ENCODE measurements around the gene SLC6A5. TPM values are rescaled to one million over a fixed set of nuclear protein-coding genes. Genes with fewer than 3 reads are reported as not detected.
A peak's percentile ranks its signal among the peaks of the same experiment; 100 is the strongest.

The SLC6A5 gene
- total RNA-seq, 1 experiment from 2014 or later = not detected

DNA sequence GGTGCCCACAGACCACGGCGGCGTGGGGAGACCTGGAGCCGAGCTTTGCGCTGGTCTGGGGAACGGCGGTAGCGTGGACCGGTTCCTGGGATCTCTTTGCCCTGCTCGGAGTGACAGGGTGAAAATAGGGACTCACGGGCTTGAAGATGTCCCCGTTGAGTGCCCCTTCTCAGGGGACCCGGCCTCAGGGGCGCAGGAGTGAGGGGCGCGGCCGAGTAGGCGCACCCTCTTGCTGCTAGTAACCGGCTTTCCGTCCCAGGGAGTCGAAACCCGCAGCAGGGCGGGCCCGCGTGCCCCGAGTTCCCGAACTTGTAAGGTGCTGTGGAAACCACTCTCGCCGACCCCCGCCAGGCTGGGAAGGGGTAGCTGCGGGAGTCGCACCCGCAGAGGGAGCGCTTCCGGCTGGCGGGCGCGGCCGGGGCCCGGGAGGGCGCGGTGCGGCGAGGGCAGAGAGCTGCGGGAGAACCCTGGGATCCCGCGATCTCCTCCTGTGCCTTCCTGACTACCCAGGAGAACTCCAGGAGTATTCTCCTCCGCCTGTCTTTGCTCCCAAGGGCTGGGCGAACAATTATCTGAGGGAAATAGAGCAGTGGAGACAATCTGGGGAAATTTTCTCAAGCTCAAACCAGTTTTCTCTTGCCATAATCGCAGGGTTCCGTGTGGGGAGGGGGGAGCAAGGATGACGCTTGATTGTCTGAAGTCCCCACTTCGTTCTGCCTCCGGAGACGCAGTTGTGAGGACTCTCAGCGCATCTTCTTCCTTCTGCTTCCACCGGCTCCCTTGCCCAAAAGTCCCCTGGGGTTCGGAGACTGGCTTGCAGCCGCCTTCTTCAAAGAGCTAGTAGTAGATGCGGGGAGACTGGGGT lies 70.6 kb downstream of the SLC6A5 start:
- H3K27ac ChIP-seq (ENCODE audit: low read length) = no peak overlapping the region
- no peak for DNase-seq
- H3K9ac ChIP-seq (ENCODE audit: low read length) = no peak overlapping the region
- no peak overlapping the region for H2AFZ ChIP-seq (ENCODE audit: low read length)
- no peaks in the 10 kb centered on the region for H3K79me2 ChIP-seq (ENCODE audit: low read length)
- no peaks in the 10 kb centered on the region for H3K9me2 ChIP-seq (replicated peaks; ENCODE audit: insufficient read depth, low read length)
- H4K20me1 ChIP-seq (ENCODE audit: insufficient read depth, low read depth, low read length) = no peaks in the 10 kb centered on the region
- no peaks in the 10 kb centered on the region for H3K9me3 ChIP-seq (ENCODE audit: low read length)
- H3K27me3 ChIP-seq (ENCODE audit: low read length) = no peaks in the 10 kb centered on the region
- no peak overlapping the region for H3K4me3 ChIP-seq (ENCODE audit: low read length)
- H3K4me1 ChIP-seq (ENCODE audit: low read length) = no peaks in the 10 kb centered on the region
- no peaks in the 10 kb centered on the region for H3K36me3 ChIP-seq (ENCODE audit: insufficient read depth, low read length)
- H3K4me2 ChIP-seq (ENCODE audit: low read depth, low read length, poor library complexity, severe bottlenecking) = no peak overlapping the region

DNA sequence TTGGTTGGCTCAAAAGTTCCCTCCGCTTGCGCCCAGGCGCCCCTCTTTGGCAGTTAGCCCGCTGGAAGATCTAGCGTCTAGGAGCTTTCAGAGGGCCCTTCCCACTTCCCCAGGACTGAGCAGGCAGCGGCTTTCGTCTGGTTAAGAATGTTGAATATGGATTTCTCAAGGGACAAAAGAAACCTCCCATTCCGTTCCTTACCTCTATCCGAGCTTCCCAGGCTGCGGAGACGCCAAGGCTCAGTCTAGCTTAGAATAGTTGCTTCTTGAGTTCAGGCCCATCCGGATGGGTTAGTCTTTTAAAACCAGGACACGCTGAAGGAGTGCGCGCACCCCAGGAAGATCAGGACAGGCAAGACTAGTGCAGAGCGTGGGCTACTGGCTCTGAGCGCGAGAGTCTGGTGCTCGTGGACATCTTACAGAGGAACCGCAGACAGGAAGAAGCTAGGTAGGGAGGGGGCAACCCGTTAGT lies 71.6 kb downstream of the SLC6A5 start:
- no peaks in the 10 kb centered on the region for H3K4me1 ChIP-seq (ENCODE audit: low read length)
- no peak overlapping the region for H3K4me3 ChIP-seq (ENCODE audit: low read length)
- no peak for DNase-seq
- H3K27ac ChIP-seq (ENCODE audit: low read length) = no peak overlapping the region
- no peak overlapping the region for H3K4me2 ChIP-seq (ENCODE audit: low read depth, low read length, poor library complexity, severe bottlenecking)
- H3K9ac ChIP-seq (ENCODE audit: low read length) = no peak overlapping the region
- no peaks in the 10 kb centered on the region for H3K36me3 ChIP-seq (ENCODE audit: insufficient read depth, low read length)
- no peak overlapping the region for H2AFZ ChIP-seq (ENCODE audit: low read length)
- no peaks in the 10 kb centered on the region for H3K27me3 ChIP-seq (ENCODE audit: low read length)
- no peaks in the 10 kb centered on the region for H3K9me2 ChIP-seq (replicated peaks; ENCODE audit: insufficient read depth, low read length)
- H4K20me1 ChIP-seq (ENCODE audit: insufficient read depth, low read depth, low read length) = no peaks in the 10 kb centered on the region
- H3K9me3 ChIP-seq (ENCODE audit: low read length) = no peaks in the 10 kb centered on the region
- no peaks in the 10 kb centered on the region for H3K79me2 ChIP-seq (ENCODE audit: low read length)

- no peak overlapping the region for H3K9ac ChIP-seq (ENCODE audit: low read length)
- no peaks in the 10 kb centered on the region for H3K9me2 ChIP-seq (replicated peaks; ENCODE audit: insufficient read depth, low read length)
- no peak overlapping the region for H2AFZ ChIP-seq (ENCODE audit: low read length)
- H3K4me2 ChIP-seq (ENCODE audit: low read depth, low read length, poor library complexity, severe bottlenecking) = no peak overlapping the region
- H3K79me2 ChIP-seq (ENCODE audit: low read length) = no peaks in the 10 kb centered on the region
- no peaks in the 10 kb centered on the region for H3K36me3 ChIP-seq (ENCODE audit: insufficient read depth, low read length)
- H3K9me3 ChIP-seq (ENCODE audit: low read length) = no peaks in the 10 kb centered on the region
- no peaks in the 10 kb centered on the region for H4K20me1 ChIP-seq (ENCODE audit: insufficient read depth, low read depth, low read length)
- no peak overlapping the region for H3K4me3 ChIP-seq (ENCODE audit: low read length)
- no peak for DNase-seq
- H3K27ac ChIP-seq (ENCODE audit: low read length) = no peak overlapping the region
- no peaks in the 10 kb centered on the region for H3K27me3 ChIP-seq (ENCODE audit: low read length)
- no peaks in the 10 kb centered on the region for H3K4me1 ChIP-seq (ENCODE audit: low read length)
These were observed 72.6 kb downstream of the SLC6A5 start for GRCh38 chr11:20671856-20672546.

- Histone ChIP-seq H3K4me3 (ENCODE audit: low read length) (no peak overlapping the region), H4K20me1 (ENCODE audit: insufficient read depth, low read depth, low read length) (no peaks in the 10 kb centered on the region), H3K9me3 (ENCODE audit: low read length) (no peaks in the 10 kb centered on the region), H3K79me2 (ENCODE audit: low read length) (no peaks in the 10 kb centered on the region), H3K9me2 (replicated peaks; ENCODE audit: insufficient read depth, low read length) (no peaks in the 10 kb centered on the region), H3K9ac (ENCODE audit: low read length) (no peak overlapping the region), H2AFZ (ENCODE audit: low read length) (no peak overlapping the region), H3K4me2 (ENCODE audit: low read depth, low read length, poor library complexity, severe bottlenecking) (no peak overlapping the region), H3K27me3 (ENCODE audit: low read length) (no peaks in the 10 kb centered on the region), H3K27ac (ENCODE audit: low read length) (no peak overlapping the region), H3K36me3 (ENCODE audit: insufficient read depth, low read length) (no peaks in the 10 kb centered on the region), H3K4me1 (ENCODE audit: low read length) (no peaks in the 10 kb centered on the region)
- DNase-seq = peak; percentile 63
These were observed 73.2 kb downstream of the SLC6A5 start for GRCh38 chr11:20672575-20672974.

GRCh38 chr11:20676658-20677057 lies 77.2 kb downstream of the SLC6A5 start:
- H3K9me3 ChIP-seq (ENCODE audit: low read length) = no peaks in the 10 kb centered on the region
- no peaks in the 10 kb centered on the region for H3K4me1 ChIP-seq (ENCODE audit: low read length)
- H3K36me3 ChIP-seq (ENCODE audit: insufficient read depth, low read length) = no peaks in the 10 kb centered on the region
- H2AFZ ChIP-seq (ENCODE audit: low read length) = no peak overlapping the region
- no peak overlapping the region for H3K27ac ChIP-seq (ENCODE audit: low read length)
- no peak for DNase-seq
- H3K9me2 ChIP-seq (replicated peaks; ENCODE audit: insufficient read depth, low read length) = no peaks in the 10 kb centered on the region
- H3K9ac ChIP-seq (ENCODE audit: low read length) = no peak overlapping the region
- no peaks in the 10 kb centered on the region for H3K27me3 ChIP-seq (ENCODE audit: low read length)
- no peak overlapping the region for H3K4me2 ChIP-seq (ENCODE audit: low read depth, low read length, poor library complexity, severe bottlenecking)
- H3K79me2 ChIP-seq (ENCODE audit: low read length) = no peaks in the 10 kb centered on the region
- no peaks in the 10 kb centered on the region for H4K20me1 ChIP-seq (ENCODE audit: insufficient read depth, low read depth, low read length)
- no peak overlapping the region for H3K4me3 ChIP-seq (ENCODE audit: low read length)

DNA sequence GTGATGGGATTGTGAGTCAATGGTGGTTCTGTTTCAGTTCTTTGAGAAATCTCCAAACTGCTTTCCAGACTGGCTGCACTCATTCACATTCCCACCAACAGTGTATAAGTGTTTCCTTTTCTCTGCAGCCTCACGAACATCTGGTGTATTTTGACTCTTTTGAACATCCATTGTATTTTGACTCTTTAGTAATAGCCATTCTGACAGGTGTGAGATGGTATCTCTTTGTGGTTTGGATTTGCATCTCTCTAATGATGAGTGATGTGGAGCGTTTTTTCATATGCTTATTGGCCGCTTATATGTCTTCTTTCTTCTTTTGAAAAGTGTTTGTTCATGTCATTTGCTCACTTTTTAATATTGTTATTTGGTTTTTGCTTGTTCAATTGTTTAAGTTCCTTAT lies 89.4 kb downstream of the SLC6A5 start:
- no peaks in the 10 kb centered on the region for H3K36me3 ChIP-seq (ENCODE audit: insufficient read depth, low read length)
- H3K9me2 ChIP-seq (replicated peaks; ENCODE audit: insufficient read depth, low read length) = no peaks in the 10 kb centered on the region
- H3K27me3 ChIP-seq (ENCODE audit: low read length) = no peaks in the 10 kb centered on the region
- no peak overlapping the region for H2AFZ ChIP-seq (ENCODE audit: low read length)
- H3K9me3 ChIP-seq (ENCODE audit: low read length) = no peaks in the 10 kb centered on the region
- no peak overlapping the region for H3K27ac ChIP-seq (ENCODE audit: low read length)
- no peak overlapping the region for H3K4me2 ChIP-seq (ENCODE audit: low read depth, low read length, poor library complexity, severe bottlenecking)
- no peaks in the 10 kb centered on the region for H4K20me1 ChIP-seq (ENCODE audit: insufficient read depth, low read depth, low read length)
- no peak for DNase-seq
- H3K4me1 ChIP-seq (ENCODE audit: low read length) = no peaks in the 10 kb centered on the region
- no peaks in the 10 kb centered on the region for H3K79me2 ChIP-seq (ENCODE audit: low read length)
- no peak overlapping the region for H3K4me3 ChIP-seq (ENCODE audit: low read length)
- no peak overlapping the region for H3K9ac ChIP-seq (ENCODE audit: low read length)

DNA sequence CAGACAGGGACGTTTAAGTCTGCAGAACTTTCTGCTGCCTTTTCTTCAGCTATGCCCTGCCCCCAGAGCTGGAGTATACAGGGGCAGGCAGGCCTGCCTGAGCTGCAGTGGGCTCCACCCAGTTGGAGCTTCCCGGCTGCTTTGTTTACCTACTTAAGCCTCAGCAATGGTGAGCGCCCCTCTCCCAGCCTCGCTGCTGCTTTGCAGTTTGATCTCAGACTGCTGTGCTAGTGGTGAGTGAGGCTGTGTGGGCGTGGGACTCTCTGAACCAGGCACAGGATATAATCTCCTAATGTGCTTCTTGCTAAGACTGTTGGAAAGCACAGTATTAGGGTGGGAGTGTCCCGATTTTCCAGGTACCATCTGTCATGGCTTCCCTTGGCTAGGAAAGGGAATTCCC lies 108.5 kb downstream of the SLC6A5 start:
- DNase-seq = no peak
- H4K20me1 ChIP-seq (ENCODE audit: insufficient read depth, low read depth, low read length) = no peaks in the 10 kb centered on the region
- H3K4me2 ChIP-seq (ENCODE audit: low read depth, low read length, poor library complexity, severe bottlenecking) = no peak overlapping the region
- H3K79me2 ChIP-seq (ENCODE audit: low read length) = no peaks in the 10 kb centered on the region
- no peak overlapping the region for H3K27ac ChIP-seq (ENCODE audit: low read length)
- no peaks in the 10 kb centered on the region for H3K4me1 ChIP-seq (ENCODE audit: low read length)
- no peaks in the 10 kb centered on the region for H3K27me3 ChIP-seq (ENCODE audit: low read length)
- H2AFZ ChIP-seq (ENCODE audit: low read length) = no peak overlapping the region
- no peaks in the 10 kb centered on the region for H3K9me2 ChIP-seq (replicated peaks; ENCODE audit: insufficient read depth, low read length)
- H3K4me3 ChIP-seq (ENCODE audit: low read length) = no peak overlapping the region
- H3K9ac ChIP-seq (ENCODE audit: low read length) = no peak overlapping the region
- H3K9me3 ChIP-seq (ENCODE audit: low read length) = no peaks in the 10 kb centered on the region
- no peaks in the 10 kb centered on the region for H3K36me3 ChIP-seq (ENCODE audit: insufficient read depth, low read length)

Data from Karpas-422 (cell line).